A673 (cell line): ENCODE measurements around the gene NEK9. TPM values are rescaled to one million over a fixed set of nuclear protein-coding genes. Genes with fewer than 3 reads are reported as not detected.
A peak's percentile ranks its signal among the peaks of the same experiment; 100 is the strongest.

Experiments
- BruUV-seq: library from RNA; stranded (reverse); fragments of 400-500 nt; replicated peaks from 2 replicates; lab custom pipeline; 2021; lab: Mats Ljungman, UMichigan
- CTCF ChIA-PET: fragments of 300-600 bp; sonication (Branson Sonifier 250); formaldehyde crosslinking; loops from one replicate; lab custom pipeline; 2022; ENCODE audit warnings: antibody characterized with exemption; lab: Charles Lee
- POLR2A ChIA-PET: fragments of 300-600 bp; sonication (Branson Sonifier 250); formaldehyde crosslinking; loops from one replicate; lab custom pipeline; 2022; ENCODE audit warnings: antibody characterized with exemption; ENCODE audit not compliant: low non-redundant PET; lab: Charles Lee
- DNase-seq: peaks from one replicate; pipeline ENCODE4 v3.0.0-alpha.2; 2015; ENCODE audit warnings: low spot score
- H3K27ac ChIP-seq: fragments of 200-600 bp; sonication (generic); 2 replicates; pipeline ENCODE4 v1.5.1; 2016; ENCODE audit warnings: mixed run types, low read depth, mild to moderate bottlenecking, mixed read lengths, antibody characterized with exemption, low read length; ENCODE audit not compliant: poor library complexity, severe bottlenecking
- H3K27me3 ChIP-seq: fragments of 200-600 bp; sonication (generic); replicated peaks from 2 replicates; pipeline ENCODE4 v1.6.1; 2017; ENCODE audit warnings: mixed run types, low read depth, mild to moderate bottlenecking, mixed read lengths, antibody characterized with exemption, low read length; ENCODE audit not compliant: insufficient read depth, poor library complexity
- H3K36me3 ChIP-seq: fragments of 200-600 bp; sonication (generic); 2 replicates; pipeline ENCODE4 v1.6.1; 2016; ENCODE audit warnings: mixed run types, mild to moderate bottlenecking, mixed read lengths, antibody characterized with exemption, low read length; ENCODE audit not compliant: insufficient read depth, poor library complexity, severe bottlenecking
- H3K4me1 ChIP-seq: fragments of 200-600 bp; sonication (generic); 2 replicates; pipeline ENCODE4 v1.6.1; 2017; ENCODE audit warnings: mixed run types, mild to moderate bottlenecking, mixed read lengths, antibody characterized with exemption, low read length; ENCODE audit not compliant: insufficient read depth, poor library complexity, severe bottlenecking
- H3K4me3 ChIP-seq: fragments of 200-600 bp; sonication (generic); 2 replicates; pipeline ENCODE4 v1.5.1; 2016; ENCODE audit warnings: low read depth, mixed run types, mild to moderate bottlenecking, mixed read lengths, low read length; ENCODE audit not compliant: poor library complexity, severe bottlenecking
- H3K9me3 ChIP-seq: fragments of 200-600 bp; sonication (generic); 2 replicates; pipeline ENCODE4 v1.6.1; 2016; ENCODE audit warnings: mixed run types, low read depth, mild to moderate bottlenecking, mixed read lengths, antibody characterized with exemption, low read length; ENCODE audit not compliant: poor library complexity, severe bottlenecking
- CTCF ChIP-seq: fragments of 300-800, 200-600 bp; sonication (generic); conservative IDR thresholded peaks from 2 replicates; pipeline ENCODE4 v1.5.1; 2017; ENCODE audit warnings: low read depth, mild to moderate bottlenecking, antibody characterized with exemption, low read length, moderate library complexity, mixed read lengths
- EZH2 ChIP-seq: fragments of 200-600 bp; sonication (generic); IDR thresholded peaks from 2 replicates; pipeline ENCODE4 v1.6.1; 2017; ENCODE audit warnings: borderline replicate concordance, low read depth, mild to moderate bottlenecking, mixed read lengths, antibody characterized with exemption, low read length; ENCODE audit not compliant: poor library complexity, severe bottlenecking
- intact Hi-C: fragments of 100-400 bp; cut with micrococcal nuclease; formaldehyde crosslinking; loops from one replicate; pipeline ENCODE4 v1.10.0; 2022; ENCODE audit not compliant: unreplicated experiment
- total RNA-seq: library from RNA; stranded (reverse); gene quantifications from 2 replicates; pipeline ENCODE4 v1.2.3, GENCODE V29; 2021

NEK9 gene
- total RNA-seq, 1 experiment from 2014 or later, result 75.8 TPM

GRCh38 chr14:75147423-75148071, 20.7 kb upstream of the NEK9 start:
- TF ChIP-seq EZH2, result no peak
- TF ChIP-seq CTCF, result 0 out of 2 replicates have a peak, but pooled peaks have one; percentile 23
- Histone ChIP-seq H3K27ac (peak overlapping the region; percentile 17), H3K9me3 (no peaks in the 10 kb centered on the region), H3K36me3 (peaks cover 27% of the 10 kb centered on the region), H3K27me3 (no peaks in the 10 kb centered on the region), H3K4me3 (no peak overlapping the region), H3K4me1 (peaks cover 13% of the 10 kb centered on the region)
- no peak for DNase-seq
- ChIA-PET POLR2A (no interaction called here), CTCF (no interaction called here)
- intact Hi-C loops, result no loop called here
- BruUV-seq, result no TSS peak

GRCh38 chr14:75144944-75145343, 18.1 kb upstream of the NEK9 start:
- H3K36me3 ChIP-seq, result peaks cover 23% of the 10 kb centered on the region
- POLR2A ChIA-PET, result no interaction called here

GRCh38 chr14:75143761-75144527, 17.1 kb upstream of the NEK9 start:
- Histone ChIP-seq H3K4me1 (peaks cover 17% of the 10 kb centered on the region), H3K9me3 (no peaks in the 10 kb centered on the region), H3K36me3 (peaks cover 16% of the 10 kb centered on the region), H3K4me3 (no peak overlapping the region), H3K27ac (no peak overlapping the region), H3K27me3 (no peaks in the 10 kb centered on the region)
- ChIA-PET CTCF (no interaction called here), POLR2A (no interaction called here)
- TF ChIP-seq CTCF (no peak), EZH2 (no peak)
- no TSS peak for BruUV-seq
- intact Hi-C loops, result no loop called here
- DNase-seq, result no peak

More at GRCh38 chr14:75144944-75145343, 18.1 kb upstream of the NEK9 start:
- H3K27ac ChIP-seq, result no peak overlapping the region
- no TSS peak for BruUV-seq
- no peak overlapping the region for H3K4me3 ChIP-seq
- no peak for DNase-seq
- CTCF ChIA-PET, result no interaction called here
- H3K4me1 ChIP-seq, result peaks cover 17% of the 10 kb centered on the region
- intact Hi-C loops, result no loop called here
- no peaks in the 10 kb centered on the region for H3K9me3 ChIP-seq
- no peak for TF ChIP-seq CTCF
- no peak for TF ChIP-seq EZH2
- no peaks in the 10 kb centered on the region for H3K27me3 ChIP-seq
